ENCODE results near the gene OR4C16. TPM values are rescaled to one million over a fixed set of nuclear protein-coding genes. Genes with fewer than 3 reads are reported as not detected.

The OR4C16 gene
- total RNA-seq (2016; rRNA removed; fragmentation: Illumina TruSeq; extraction: Trizol) (not detected in 2 replicates), polyA plus RNA-seq (2011; rRNA removed) (not detected in 2 replicates), polyA minus RNA-seq (2011; rRNA and poly(A)+ RNA removed; ENCODE audit: low replicate concordance) (not detected in 2 replicates), Bru-seq, nascent RNA (not detected), BruChase-seq, experiment 1, labeled RNA remaining after a 6-hour chase (not detected), BruChase-seq, experiment 2, labeled RNA remaining after a 2-hour chase (not detected)
- total RNA-seq (2016; cell fraction: cytosol; rRNA removed; fragmentation: Illumina TruSeq; extraction: Trizol; ENCODE audit: low read depth), result not detected in 2 replicates
- not detected in 2 replicates for total RNA-seq (2016; cell fraction: insoluble cytoplasmic fraction; rRNA removed; fragmentation: Illumina TruSeq; extraction: Trizol)
- total RNA-seq (2016; cell fraction: membrane; rRNA removed; fragmentation: Illumina TruSeq; extraction: Trizol), result not detected in 2 replicates
- not detected in 2 replicates for total RNA-seq (2016; cell fraction: nucleus; rRNA removed; fragmentation: Illumina TruSeq; extraction: Trizol)
- polyA plus RNA-seq (2011; cell fraction: cytosol; rRNA removed), result not detected in 2 replicates
- not detected in 2 replicates for polyA plus RNA-seq (2011; cell fraction: nucleus; rRNA removed)
- polyA plus RNA-seq (2012), result not detected in 2 replicates
- polyA plus RNA-seq (2016; cell fraction: cytosol; fragmentation: Illumina TruSeq; extraction: Trizol; ENCODE audit: low read depth), result not detected in 2 replicates
- not detected in 2 replicates for polyA plus RNA-seq (2016; cell fraction: insoluble cytoplasmic fraction; fragmentation: Illumina TruSeq; extraction: Trizol; ENCODE audit: low read depth)
- not detected in 2 replicates for polyA plus RNA-seq (2016; cell fraction: membrane; fragmentation: Illumina TruSeq; extraction: Trizol; ENCODE audit: low read depth)
- not detected in 2 replicates for polyA plus RNA-seq (2016; cell fraction: nucleus; fragmentation: Illumina TruSeq; extraction: Trizol; ENCODE audit: insufficient read depth, low read depth)
- polyA minus RNA-seq (2011; cell fraction: cytosol; rRNA and poly(A)+ RNA removed), result not detected in 2 replicates
- not detected in 2 replicates for polyA minus RNA-seq (2011; cell fraction: nucleus; rRNA and poly(A)+ RNA removed)
- long read RNA-seq, experiment 1, result 0 reads
- long read RNA-seq, experiment 2, result 0 reads

- CTCF ChIA-PET (ENCODE audit: low intra/inter-chr PET ratio, low total read pairs), result no interaction called here
- Histone ChIP-seq H3K4me2 (ENCODE audit: low read depth, low read length) (no peak within 1 kb of the TSS), H4K20me1 (ENCODE audit: insufficient read depth, low read length) (no peaks in the 10 kb centered on the region), H3K4me3 (replicated peaks in 1 of 3; ENCODE audit: insufficient read depth in 1 of 3, low read depth in 2 of 3, low read length in 3 of 3) (no peak within 1 kb of the TSS), H3K27ac (ENCODE audit: extremely low read length, insufficient read depth, low read length) (no peak within 1 kb of the TSS), H3K4me1 (ENCODE audit: insufficient read depth, low read length) (no peaks in the 10 kb centered on the region), H3K79me2 (ENCODE audit: insufficient read depth, low read length) (no peaks in the 10 kb centered on the region), H3K9ac (ENCODE audit: insufficient read depth, low read depth, low read length) (no peak within 1 kb of the TSS), H2AFZ (ENCODE audit: low read length) (no peak within 1 kb of the TSS), H3K36me3 (replicated peaks in 1 of 2; ENCODE audit: control insufficient read depth in 1 of 2, insufficient read depth in 2 of 2, low read length in 2 of 2) (no peaks in the 10 kb centered on the region), H3K9me3 (ENCODE audit: low read length) (peaks cover 74% of the 10 kb centered on the region), H3K27me3 (ENCODE audit: control insufficient read depth in 1 of 2, insufficient read depth in 2 of 2, low read length in 2 of 2) (no peaks in the 10 kb centered on the region)
- TF ChIP-seq POLR2AphosphoS2 (IDR thresholded peaks at IDR 0.05; ENCODE audit: low read depth, low read length), result no peak
- no peak for TF ChIP-seq ZNF678 (CRISPR knock-in tag; IDR thresholded peaks at IDR 0.05)
- TF ChIP-seq ZSCAN20 (CRISPR knock-in tag; IDR thresholded peaks at IDR 0.05; ENCODE audit: borderline replicate concordance), result no peak
- no peak for TF ChIP-seq UBTF (CRISPR knock-in tag; IDR thresholded peaks at IDR 0.05)
- no peak for DNase-seq (ENCODE audit: low spot score)
- in situ Hi-C loops (cut with HindIII; ENCODE audit: extremely low pct_ligation_motif_present, low pct_unique_long_range_greater_than_20kb), result no loop called here
- intact Hi-C loops (cut with micrococcal nuclease; ENCODE audit: unreplicated experiment), result no loop called here
- WGBS (ENCODE audit: low lambda C conversion rate), result 3% methylated on average over 3 of the region's 3 CpGs
- ATAC-seq, result no peak
- BruUV-seq (replicated peaks), result no TSS peak
- FAIRE-seq, result no peak
- POLR2A ChIA-PET, result no interaction called here
These were observed at the start of gene OR4C16 for GRCh38 chr11:55571828-55572227. OR4C16 (plus strand) TSS chr11:55572128; CDS start chr11:55572128, 0 bp downstream.

All from HepG2 (cell line).